ENCODE measurements around the gene RELT.

DNA sequence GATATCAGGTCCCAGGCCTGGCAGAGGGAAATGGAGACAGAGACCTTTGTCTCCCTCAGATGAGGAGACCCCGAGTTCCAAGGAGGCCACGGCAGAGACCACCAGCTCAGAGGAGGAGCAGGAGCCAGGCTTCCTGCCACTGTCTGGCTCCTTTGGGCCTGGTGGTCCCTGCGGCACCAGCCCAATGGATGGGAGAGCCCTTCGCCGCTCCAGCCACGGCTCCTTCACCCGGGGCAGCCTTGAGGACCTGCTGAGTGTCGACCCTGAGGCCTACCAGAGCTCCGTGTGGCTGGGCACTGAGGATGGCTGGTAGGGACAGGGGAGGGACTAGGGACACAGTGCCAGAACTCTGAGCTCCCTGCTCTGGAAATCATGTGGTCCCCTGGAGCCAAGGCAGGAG is 13.1 kb upstream of the RELT start:
- TF ChIP-seq ZNF629 (CRISPR knock-in tag; conservative IDR thresholded peaks at IDR 0.05) (no peak), SETDB1 (CRISPR knock-in tag; IDR thresholded peaks at IDR 0.05; ENCODE audit: borderline replicate concordance) (no peak), SNRNP70 (IDR thresholded peaks at IDR 0.05; ENCODE audit: low read depth, low read length) (no peak), KLF9 (CRISPR knock-in tag; IDR thresholded peaks at IDR 0.05; ENCODE audit: low read depth) (no peak)
